Naive B cell (primary cell): Measurements from ENCODE around the gene NDUFS7. TPM values are rescaled to one million over a fixed set of nuclear protein-coding genes. Genes with fewer than 3 reads are reported as not detected.

Experiments
- ATAC-seq, 2 donors: fragments of 150-1000 bp; cut with Tn5 transposase; 2 replicates each; pipeline ENCODE4 v1.10.0; 2021; ENCODE audit warnings: low read depth in 2 of 2, mild to moderate bottlenecking in 2 of 2, moderate library complexity in 2 of 2
- DNase-seq: peaks from one replicate; pipeline ENCODE4 v3.0.0; 2022
- H3K27ac Mint-ChIP-seq, 6 donors: one replicate each; pipeline ENCODE4 v1.8.0; 2020 to 2022; ENCODE audit warnings: mild to moderate bottlenecking in 6 of 6, mixed read lengths in 6 of 6, moderate library complexity in 5 of 6, inconsistent platforms in 2 of 6
- H3K27me3 Mint-ChIP-seq, 3 donors: one replicate each; pipeline ENCODE4 v1.8.0; 2021 to 2022; ENCODE audit warnings: mixed read lengths in 3 of 3, mild to moderate bottlenecking in 1 of 3
- H3K36me3 Mint-ChIP-seq, 2 donors: one replicate each; pipeline ENCODE4 v1.8.0; 2020 to 2022; ENCODE audit warnings: mixed read lengths in 2 of 2, inconsistent platforms in 1 of 2, mild to moderate bottlenecking in 1 of 2
- H3K4me1 Mint-ChIP-seq, 3 donors: one replicate each; pipeline ENCODE4 v1.8.0; 2020 to 2022; ENCODE audit warnings: mixed read lengths in 3 of 3, inconsistent platforms in 1 of 3, mild to moderate bottlenecking in 1 of 3, moderate library complexity in 1 of 3
- H3K4me3 Mint-ChIP-seq, 8 donors: one replicate each; pipeline ENCODE4 v1.8.0; 2020 to 2022; ENCODE audit warnings: mild to moderate bottlenecking in 8 of 8, mixed read lengths in 8 of 8, moderate library complexity in 8 of 8, inconsistent platforms in 2 of 8
- H3K9me3 Mint-ChIP-seq, 7 donors: one replicate each; pipeline ENCODE4 v1.8.0; 2020 to 2022; ENCODE audit warnings: mixed read lengths in 7 of 7, mild to moderate bottlenecking in 5 of 7, inconsistent platforms in 2 of 7, moderate library complexity in 1 of 7
- polyA plus RNA-seq, 6 donors: library from polyadenylated mRNA; unstranded; fragments of 300-500 nt; fragmentation: Illumina TruSeq; gene quantifications; one replicate each; pipeline ENCODE4 v1.2.3, GENCODE V29; 2021; ENCODE audit warnings: low read depth in 6 of 6

Gene NDUFS7
- 100 to 1,000 TPM; 201 to 230 (median 209) TPM for polyA plus RNA-seq

GRCh38 chr19:1383312-1384084 is at the start of gene NDUFS7:
NDUFS7 (plus strand) TSS chr19:1383907; CDS start chr19:1383927, 20 bp downstream.
- Mint-ChIP-seq H3K27ac (peak within 1 kb of the TSS; percentile 97 to 100 (median 100)), H3K36me3 (peaks cover 0 to 6% of the 10 kb centered on the region in 2 donors), H3K9me3 (peaks cover 0 to 6% (median 2%) of the 10 kb centered on the region in 7 donors), H3K4me3 (peak within 1 kb of the TSS; percentile 87 to 100 (median 94)), H3K27me3 (peaks cover 0 to 8% (median 6%) of the 10 kb centered on the region in 3 donors), H3K4me1 (peaks cover 19 to 29% (median 19%) of the 10 kb centered on the region in 3 donors)
- peak; percentile 94 for DNase-seq
- peak; percentile 81 to 82 for ATAC-seq

GRCh38 chr19:1336079-1336684 is 47.5 kb upstream of the NDUFS7 start:
- no peak overlapping the region for H3K4me3 Mint-ChIP-seq
- no peaks in the 10 kb centered on the region for H3K4me1 Mint-ChIP-seq
- no peaks in the 10 kb centered on the region for H3K9me3 Mint-ChIP-seq
- no peak for DNase-seq
- peak in 1 of 2 donors; percentile 37 for ATAC-seq
- peak overlapping the region in 1 of 6 donors; percentile 74 for H3K27ac Mint-ChIP-seq
- H3K27me3 Mint-ChIP-seq: peaks cover 4 to 23% (median 7%) of the 10 kb centered on the region in 3 donors
- H3K36me3 Mint-ChIP-seq: no peaks in the 10 kb centered on the region

GRCh38 chr19:1340681-1341469 is 42.8 kb upstream of the NDUFS7 start:
- no peaks in the 10 kb centered on the region for H3K36me3 Mint-ChIP-seq
- no peak overlapping the region for H3K27ac Mint-ChIP-seq
- DNase-seq: no peak
- H3K4me3 Mint-ChIP-seq: no peak overlapping the region
- no peak for ATAC-seq
- peaks cover 4 to 16% (median 7%) of the 10 kb centered on the region in 3 donors for H3K27me3 Mint-ChIP-seq
- H3K9me3 Mint-ChIP-seq: no peaks in the 10 kb centered on the region
- H3K4me1 Mint-ChIP-seq: peaks cover 5 to 17% (median 11%) of the 10 kb centered on the region in 3 donors

- peaks cover 2 to 9% (median 4%) of the 10 kb centered on the region in 3 donors for H3K27me3 Mint-ChIP-seq
- ATAC-seq (no peak), DNase-seq (no peak)
- peak overlapping the region in 2 of 8 donors; percentile 33 to 36 for H3K4me3 Mint-ChIP-seq
- peaks cover 5 to 23% (median 11%) of the 10 kb centered on the region in 3 donors for H3K4me1 Mint-ChIP-seq
- H3K9me3 Mint-ChIP-seq: no peaks in the 10 kb centered on the region
- H3K27ac Mint-ChIP-seq: peak overlapping the region in 2 of 6 donors; percentile 16 to 76
- H3K36me3 Mint-ChIP-seq: no peaks in the 10 kb centered on the region
These were observed 40.7 kb upstream of the NDUFS7 start for GRCh38 chr19:1343041-1343440.

- peak overlapping the region in 1 of 8 donors; percentile 9 for H3K4me3 Mint-ChIP-seq
These were observed 34.5 kb upstream of the NDUFS7 start for GRCh38 chr19:1349211-1349610.

GRCh38 chr19:1350867-1351266 is 32.8 kb upstream of the NDUFS7 start:
- no peak overlapping the region for H3K27ac Mint-ChIP-seq

More at GRCh38 chr19:1349211-1349610, 34.5 kb upstream of the NDUFS7 start:
- no peaks in the 10 kb centered on the region for H3K9me3 Mint-ChIP-seq
- ATAC-seq (no peak), DNase-seq (no peak)
- peak overlapping the region in 2 of 6 donors; percentile 10 to 51 for H3K27ac Mint-ChIP-seq
- peaks cover 5 to 27% (median 15%) of the 10 kb centered on the region in 3 donors for H3K4me1 Mint-ChIP-seq
- H3K27me3 Mint-ChIP-seq: no peaks in the 10 kb centered on the region
- no peaks in the 10 kb centered on the region for H3K36me3 Mint-ChIP-seq

GRCh38 chr19:1351381-1351851 is 32.3 kb upstream of the NDUFS7 start:
- Mint-ChIP-seq H3K9me3 (no peaks in the 10 kb centered on the region), H3K27ac (peak overlapping the region in 1 of 6 donors; percentile 5), H3K4me3 (peak overlapping the region in 3 of 8 donors; percentile 22 to 83 (median 33)), H3K36me3 (no peaks in the 10 kb centered on the region), H3K4me1 (peaks cover 11 to 22% (median 16%) of the 10 kb centered on the region in 3 donors), H3K27me3 (no peaks in the 10 kb centered on the region)
- ATAC-seq (no peak), DNase-seq (no peak)

More at GRCh38 chr19:1350867-1351266, 32.8 kb upstream of the NDUFS7 start:
- H3K4me1 Mint-ChIP-seq: peaks cover 6 to 20% (median 14%) of the 10 kb centered on the region in 3 donors
- peak overlapping the region in 1 of 8 donors; percentile 83 for H3K4me3 Mint-ChIP-seq
- no peaks in the 10 kb centered on the region for H3K36me3 Mint-ChIP-seq
- no peaks in the 10 kb centered on the region for H3K27me3 Mint-ChIP-seq
- no peaks in the 10 kb centered on the region for H3K9me3 Mint-ChIP-seq
- DNase-seq: no peak
- ATAC-seq: no peak

GRCh38 chr19:1353144-1353543 is 30.6 kb upstream of the NDUFS7 start:
- Mint-ChIP-seq H3K36me3 (peaks cover 2 to 6% of the 10 kb centered on the region in 2 donors), H3K27ac (no peak overlapping the region), H3K4me1 (peaks cover 14 to 19% (median 16%) of the 10 kb centered on the region in 3 donors), H3K27me3 (no peaks in the 10 kb centered on the region), H3K4me3 (peak overlapping the region in 7 of 8 donors; percentile 64 to 95 (median 89)), H3K9me3 (no peaks in the 10 kb centered on the region)
- ATAC-seq (no peak), DNase-seq (no peak)

GRCh38 chr19:1354970-1355567 is 28.6 kb upstream of the NDUFS7 start:
- Mint-ChIP-seq H3K27ac (peak overlapping the region in 3 of 6 donors; percentile 86 to 88 (median 86)), H3K4me1 (peaks cover 13 to 16% (median 14%) of the 10 kb centered on the region in 3 donors), H3K36me3 (peaks cover 12 to 19% of the 10 kb centered on the region in 2 donors), H3K4me3 (peak overlapping the region; percentile 86 to 96 (median 90)), H3K9me3 (no peaks in the 10 kb centered on the region), H3K27me3 (no peaks in the 10 kb centered on the region)
- ATAC-seq: peak; percentile 62 to 66
- DNase-seq: no peak

- no peaks in the 10 kb centered on the region for H3K9me3 Mint-ChIP-seq
- no peak for DNase-seq
- no peak for ATAC-seq
- H3K36me3 Mint-ChIP-seq: peaks cover 12 to 23% of the 10 kb centered on the region in 2 donors
- no peaks in the 10 kb centered on the region for H3K27me3 Mint-ChIP-seq
- H3K27ac Mint-ChIP-seq: peak overlapping the region in 5 of 6 donors; percentile 12 to 88 (median 86)
- H3K4me3 Mint-ChIP-seq: peak overlapping the region; percentile 86 to 96 (median 90)
- peaks cover 13 to 16% (median 14%) of the 10 kb centered on the region in 3 donors for H3K4me1 Mint-ChIP-seq
These were observed 27.9 kb upstream of the NDUFS7 start for GRCh38 chr19:1355568-1356507.

GRCh38 chr19:1356508-1356865 is 27.2 kb upstream of the NDUFS7 start:
- ATAC-seq (no peak), DNase-seq (no peak)
- Mint-ChIP-seq H3K4me3 (peak overlapping the region in 6 of 8 donors; percentile 86 to 96 (median 88)), H3K9me3 (no peaks in the 10 kb centered on the region), H3K27ac (peak overlapping the region in 1 of 6 donors; percentile 26), H3K27me3 (no peaks in the 10 kb centered on the region), H3K36me3 (peaks cover 12 to 23% of the 10 kb centered on the region in 2 donors), H3K4me1 (peaks cover 13 to 16% (median 14%) of the 10 kb centered on the region in 3 donors)
